ENCODE measurements around the gene KRTAP12-2. TPM values are rescaled to one million over a fixed set of nuclear protein-coding genes. Genes with fewer than 3 reads are reported as not detected.
"Not testable (repeated sequence)": the region's sequence is repeated elsewhere in the genome, so short reads cannot be mapped to it uniquely, and the experiment has no call there.

Gene KRTAP12-2
- total and polyA plus RNA-seq, 4 donors: not detected

- not testable (repeated sequence) for H3K4me1 ChIP-seq (ENCODE audit: control insufficient read depth, insufficient read depth, low read length); H3K27ac ChIP-seq (ENCODE audit: low read depth, low read length); H3K4me3 ChIP-seq (ENCODE audit: low read depth, low read length); H3K9me3 ChIP-seq (ENCODE audit: control insufficient read depth, insufficient read depth, low read length); H3K27me3 ChIP-seq (ENCODE audit: control insufficient read depth, insufficient read depth, low read length); DNase-seq (ENCODE audit: low read depth in 4 of 6, low spot score in 6 of 6); H3K36me3 ChIP-seq (ENCODE audit: control insufficient read depth, insufficient read depth, low read length)
- 97% methylated on average over 4 of the region's 6 CpGs for WGBS (ENCODE audit: insufficient coverage)
Observed at GRCh38 chr21:44685050-44685449, 18.3 kb upstream of the KRTAP12-2 start.

- Histone ChIP-seq H3K27me3 (ENCODE audit: control insufficient read depth, insufficient read depth, low read length) (no peaks in the 10 kb centered on the region), H3K4me3 (ENCODE audit: low read depth, low read length) (no peak overlapping the region), H3K4me1 (ENCODE audit: control insufficient read depth, insufficient read depth, low read length) (peaks cover 6% of the 10 kb centered on the region), H3K36me3 (ENCODE audit: control insufficient read depth, insufficient read depth, low read length) (no peaks in the 10 kb centered on the region), H3K27ac (ENCODE audit: low read depth, low read length) (no peak overlapping the region), H3K9me3 (ENCODE audit: control insufficient read depth, insufficient read depth, low read length) (no peaks in the 10 kb centered on the region)
- 68% methylated on average over 5 of the region's 6 CpGs for WGBS (ENCODE audit: insufficient coverage)
- no peak for DNase-seq (ENCODE audit: low read depth in 4 of 6, low spot score in 6 of 6)
Observed at GRCh38 chr21:44684483-44684882, 17.8 kb upstream of the KRTAP12-2 start.

GRCh38 chr21:44684077-44684476, 17.4 kb upstream of the KRTAP12-2 start:
- Histone ChIP-seq H3K9me3 (ENCODE audit: control insufficient read depth, insufficient read depth, low read length) (no peaks in the 10 kb centered on the region), H3K4me3 (ENCODE audit: low read depth, low read length) (no peak overlapping the region), H3K27me3 (ENCODE audit: control insufficient read depth, insufficient read depth, low read length) (no peaks in the 10 kb centered on the region), H3K27ac (ENCODE audit: low read depth, low read length) (no peak overlapping the region), H3K4me1 (ENCODE audit: control insufficient read depth, insufficient read depth, low read length) (peaks cover 6% of the 10 kb centered on the region), H3K36me3 (ENCODE audit: control insufficient read depth, insufficient read depth, low read length) (no peaks in the 10 kb centered on the region)
- DNase-seq (ENCODE audit: low read depth in 4 of 6, low spot score in 6 of 6): no peak
- 69% methylated on average over 5 of the region's 7 CpGs for whole genome bisulfite sequencing (ENCODE audit: insufficient coverage)

- Histone ChIP-seq H3K9me3 (ENCODE audit: control insufficient read depth, insufficient read depth, low read length) (no peaks in the 10 kb centered on the region), H3K27me3 (ENCODE audit: control insufficient read depth, insufficient read depth, low read length) (no peaks in the 10 kb centered on the region), H3K27ac (ENCODE audit: low read depth, low read length) (no peak overlapping the region), H3K36me3 (ENCODE audit: control insufficient read depth, insufficient read depth, low read length) (no peaks in the 10 kb centered on the region), H3K4me1 (ENCODE audit: control insufficient read depth, insufficient read depth, low read length) (peaks cover 6% of the 10 kb centered on the region), H3K4me3 (ENCODE audit: low read depth, low read length) (no peak overlapping the region)
- DNase-seq (ENCODE audit: low read depth in 4 of 6, low spot score in 6 of 6): no peak
- 79% methylated on average over 12 of the region's 15 CpGs for WGBS (ENCODE audit: insufficient coverage)
Observed at GRCh38 chr21:44682580-44683151, 15.9 kb upstream of the KRTAP12-2 start.

GRCh38 chr21:44681861-44682579, 15.3 kb upstream of the KRTAP12-2 start, which contains the start of gene KRTAP12-1:
Gene KRTAP12-1 (minus strand): TSS chr21:44682163. CDS start chr21:44682123, 40 bp downstream.
- 79% methylated on average over 23 of the region's 23 CpGs for WGBS (ENCODE audit: insufficient coverage)
- no peaks in the 10 kb centered on the region for H3K9me3 ChIP-seq (ENCODE audit: control insufficient read depth, insufficient read depth, low read length)
- DNase-seq (ENCODE audit: low read depth in 4 of 6, low spot score in 6 of 6): no peak
- peaks cover 4% of the 10 kb centered on the region for H3K4me1 ChIP-seq (ENCODE audit: control insufficient read depth, insufficient read depth, low read length)
- no peak within 1 kb of the TSS for H3K4me3 ChIP-seq (ENCODE audit: low read depth, low read length)
- H3K27ac ChIP-seq (ENCODE audit: low read depth, low read length): no peak within 1 kb of the TSS
- H3K36me3 ChIP-seq (ENCODE audit: control insufficient read depth, insufficient read depth, low read length): no peaks in the 10 kb centered on the region
- H3K27me3 ChIP-seq (ENCODE audit: control insufficient read depth, insufficient read depth, low read length): no peaks in the 10 kb centered on the region

GRCh38 chr21:44681152-44681551, 14.4 kb upstream of the KRTAP12-2 start:
- Histone ChIP-seq H3K27ac (ENCODE audit: low read depth, low read length) (no peak overlapping the region), H3K9me3 (ENCODE audit: control insufficient read depth, insufficient read depth, low read length) (no peaks in the 10 kb centered on the region), H3K4me3 (ENCODE audit: low read depth, low read length) (no peak overlapping the region), H3K36me3 (ENCODE audit: control insufficient read depth, insufficient read depth, low read length) (no peaks in the 10 kb centered on the region), H3K27me3 (ENCODE audit: control insufficient read depth, insufficient read depth, low read length) (no peaks in the 10 kb centered on the region), H3K4me1 (ENCODE audit: control insufficient read depth, insufficient read depth, low read length) (no peaks in the 10 kb centered on the region)
- 76% methylated on average over 7 of the region's 11 CpGs for WGBS (ENCODE audit: insufficient coverage)
- no peak for DNase-seq (ENCODE audit: low read depth in 4 of 6, low spot score in 6 of 6)

GRCh38 chr21:44677881-44678280, 11.2 kb upstream of the KRTAP12-2 start:
- WGBS (ENCODE audit: insufficient coverage): 100% methylated on average over 2 of the region's 13 CpGs
- Histone ChIP-seq H3K4me1 (ENCODE audit: control insufficient read depth, insufficient read depth, low read length) (no peaks in the 10 kb centered on the region), H3K9me3 (ENCODE audit: control insufficient read depth, insufficient read depth, low read length) (no peaks in the 10 kb centered on the region), H3K36me3 (ENCODE audit: control insufficient read depth, insufficient read depth, low read length) (no peaks in the 10 kb centered on the region), H3K4me3 (ENCODE audit: low read depth, low read length) (no peak overlapping the region), H3K27me3 (ENCODE audit: control insufficient read depth, insufficient read depth, low read length) (no peaks in the 10 kb centered on the region), H3K27ac (ENCODE audit: low read depth, low read length) (no peak overlapping the region)
- no peak for DNase-seq (ENCODE audit: low read depth in 4 of 6, low spot score in 6 of 6)

- no peak for DNase-seq (ENCODE audit: low read depth in 4 of 6, low spot score in 6 of 6)
- no CpG with 5 or more reads among the region's 1 CpG for WGBS (ENCODE audit: insufficient coverage)
- H3K4me3 ChIP-seq (ENCODE audit: low read depth, low read length): no peak overlapping the region
- H3K36me3 ChIP-seq (ENCODE audit: control insufficient read depth, insufficient read depth, low read length): no peaks in the 10 kb centered on the region
- peaks cover 4% of the 10 kb centered on the region for H3K9me3 ChIP-seq (ENCODE audit: control insufficient read depth, insufficient read depth, low read length)
- H3K27ac ChIP-seq (ENCODE audit: low read depth, low read length): no peak overlapping the region
- H3K27me3 ChIP-seq (ENCODE audit: control insufficient read depth, insufficient read depth, low read length): no peaks in the 10 kb centered on the region
- H3K4me1 ChIP-seq (ENCODE audit: control insufficient read depth, insufficient read depth, low read length): no peaks in the 10 kb centered on the region
Observed at GRCh38 chr21:44671911-44672310, 5.2 kb upstream of the KRTAP12-2 start.

GRCh38 chr21:44670642-44671432, 4.1 kb upstream of the KRTAP12-2 start:
- Histone ChIP-seq H3K4me1 (ENCODE audit: control insufficient read depth, insufficient read depth, low read length) (no peaks in the 10 kb centered on the region), H3K4me3 (ENCODE audit: low read depth, low read length) (no peak overlapping the region), H3K9me3 (ENCODE audit: control insufficient read depth, insufficient read depth, low read length) (peaks cover 4% of the 10 kb centered on the region), H3K36me3 (ENCODE audit: control insufficient read depth, insufficient read depth, low read length) (no peaks in the 10 kb centered on the region), H3K27me3 (ENCODE audit: control insufficient read depth, insufficient read depth, low read length) (no peaks in the 10 kb centered on the region), H3K27ac (ENCODE audit: low read depth, low read length) (no peak overlapping the region)
- DNase-seq (ENCODE audit: low read depth in 4 of 6, low spot score in 6 of 6): no peak
- 69% methylated on average over 3 of the region's 3 CpGs for WGBS (ENCODE audit: insufficient coverage)
